Cardiac fibroblast (primary cell): Measurements from ENCODE around the gene ADH1A.

Experiments used
- DNase-seq, 2 donors: peaks; one replicate each; pipeline versions ENCODE4 v3.0.0 to v3.0.0-alpha.2; 2010; ENCODE audit warnings: low read depth in 2 of 2
- H3K4me3 ChIP-seq, 2 donors: replicated peaks in 1 of 2; 1 replicate in 1 of 2; 2 replicates in 1 of 2; pipeline ENCODE4 v1.5.1; 2011; ENCODE audit warnings: low read depth in 2 of 2, low read length in 2 of 2, mild to moderate bottlenecking in 2 of 2, moderate library complexity in 1 of 2
- TF ChIP-seq, protein P1 (sequence below): IDR thresholded peaks from one replicate; pipeline ENCODE4 v1.5.1; 2011; ENCODE audit warnings: low read depth, mild to moderate bottlenecking, low read length, inconsistent platforms

ADH1A gene

DNA sequence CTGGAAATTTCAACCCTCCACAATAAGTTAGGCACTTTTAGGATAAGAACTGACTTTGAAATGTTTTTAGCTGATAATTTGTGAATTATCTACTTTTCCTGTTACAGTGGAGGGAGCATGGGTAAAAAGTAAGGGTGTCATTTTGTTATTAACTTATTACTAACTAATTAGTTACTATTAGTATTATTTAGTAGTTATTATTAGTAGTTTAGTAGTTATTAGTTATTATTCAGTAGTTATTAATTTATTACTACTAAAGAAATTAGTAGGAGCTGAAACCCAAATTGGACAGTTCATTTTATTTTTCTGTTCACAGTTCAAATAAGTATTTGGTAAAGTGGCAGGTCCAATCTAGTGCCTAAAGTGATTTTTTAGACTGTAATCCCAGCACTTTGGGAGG, 5.4 kb downstream of the ADH1A start:
- no peak for DNase-seq
- no peak overlapping the region for H3K4me3 ChIP-seq
- TF ChIP-seq, protein P1, sequence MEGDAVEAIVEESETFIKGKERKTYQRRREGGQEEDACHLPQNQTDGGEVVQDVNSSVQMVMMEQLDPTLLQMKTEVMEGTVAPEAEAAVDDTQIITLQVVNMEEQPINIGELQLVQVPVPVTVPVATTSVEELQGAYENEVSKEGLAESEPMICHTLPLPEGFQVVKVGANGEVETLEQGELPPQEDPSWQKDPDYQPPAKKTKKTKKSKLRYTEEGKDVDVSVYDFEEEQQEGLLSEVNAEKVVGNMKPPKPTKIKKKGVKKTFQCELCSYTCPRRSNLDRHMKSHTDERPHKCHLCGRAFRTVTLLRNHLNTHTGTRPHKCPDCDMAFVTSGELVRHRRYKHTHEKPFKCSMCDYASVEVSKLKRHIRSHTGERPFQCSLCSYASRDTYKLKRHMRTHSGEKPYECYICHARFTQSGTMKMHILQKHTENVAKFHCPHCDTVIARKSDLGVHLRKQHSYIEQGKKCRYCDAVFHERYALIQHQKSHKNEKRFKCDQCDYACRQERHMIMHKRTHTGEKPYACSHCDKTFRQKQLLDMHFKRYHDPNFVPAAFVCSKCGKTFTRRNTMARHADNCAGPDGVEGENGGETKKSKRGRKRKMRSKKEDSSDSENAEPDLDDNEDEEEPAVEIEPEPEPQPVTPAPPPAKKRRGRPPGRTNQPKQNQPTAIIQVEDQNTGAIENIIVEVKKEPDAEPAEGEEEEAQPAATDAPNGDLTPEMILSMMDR = no peak

DNA sequence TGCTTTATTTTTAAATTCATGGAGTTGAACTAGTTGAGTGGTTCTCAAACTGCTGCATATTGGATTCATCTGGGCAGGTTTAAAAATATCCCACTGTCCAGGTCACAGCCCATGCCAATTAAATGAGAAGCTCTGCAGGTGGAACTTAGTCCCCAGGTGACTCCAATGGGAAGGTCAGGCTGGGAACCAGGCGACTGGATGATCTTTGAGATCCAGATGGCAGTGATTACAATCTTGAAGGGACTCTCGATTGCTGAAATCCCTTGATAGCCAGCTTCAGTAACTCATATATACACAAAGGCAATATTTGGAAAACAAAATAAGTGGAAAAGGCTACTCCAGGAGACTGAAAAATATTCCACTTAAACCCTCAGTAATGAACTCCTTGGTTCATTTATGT, 8.1 kb downstream of the ADH1A start:
- DNase-seq = no peak
- TF ChIP-seq, protein P1 = no peak

DNA sequence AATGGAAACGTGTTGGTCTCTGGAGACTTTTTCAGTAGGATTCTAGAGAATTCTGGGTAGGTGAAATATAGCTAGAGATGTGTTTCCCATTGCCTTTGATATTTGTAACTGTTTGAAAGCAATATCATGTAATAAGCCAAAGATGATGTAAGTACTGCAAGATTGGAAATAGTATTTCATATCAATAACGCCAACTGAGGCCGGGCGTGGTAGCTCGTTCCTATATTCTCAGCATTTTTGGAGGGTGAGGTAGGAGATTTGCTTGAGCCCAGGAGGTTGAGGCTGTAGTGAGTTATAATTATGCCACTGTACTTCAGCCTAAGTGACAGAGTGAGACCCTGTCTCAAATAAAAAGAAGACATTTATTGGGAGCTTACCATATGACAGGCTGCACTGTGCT, 9.5 kb downstream of the ADH1A start:
- no peak overlapping the region for H3K4me3 ChIP-seq
- TF ChIP-seq, protein P1 = no peak
- no peak for DNase-seq

More for the DNA sequence above, 8.1 kb downstream of the ADH1A start:
- H3K4me3 ChIP-seq = no peak overlapping the region

DNA sequence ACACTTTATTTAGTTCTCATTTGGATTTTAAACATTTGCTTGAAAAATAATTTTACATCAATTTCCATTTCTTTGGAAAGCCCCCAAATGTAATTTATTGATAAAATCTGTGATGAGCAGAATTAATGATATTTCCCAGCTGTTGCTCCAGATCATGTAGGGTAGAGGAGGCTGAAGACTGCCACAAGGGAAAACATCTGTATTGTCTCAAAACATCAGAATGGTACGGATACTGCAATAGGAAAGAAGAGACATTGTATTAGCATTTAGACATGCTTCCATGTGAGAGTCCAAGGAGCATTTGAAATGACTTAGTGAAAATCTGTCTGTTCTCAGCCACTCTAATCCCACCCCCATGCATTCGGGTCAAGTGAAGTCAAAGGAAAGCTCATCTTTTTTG, 14.4 kb downstream of the ADH1A start:
- TF ChIP-seq, protein P1 = no peak
- no peak for DNase-seq
- H3K4me3 ChIP-seq = no peak overlapping the region

DNA sequence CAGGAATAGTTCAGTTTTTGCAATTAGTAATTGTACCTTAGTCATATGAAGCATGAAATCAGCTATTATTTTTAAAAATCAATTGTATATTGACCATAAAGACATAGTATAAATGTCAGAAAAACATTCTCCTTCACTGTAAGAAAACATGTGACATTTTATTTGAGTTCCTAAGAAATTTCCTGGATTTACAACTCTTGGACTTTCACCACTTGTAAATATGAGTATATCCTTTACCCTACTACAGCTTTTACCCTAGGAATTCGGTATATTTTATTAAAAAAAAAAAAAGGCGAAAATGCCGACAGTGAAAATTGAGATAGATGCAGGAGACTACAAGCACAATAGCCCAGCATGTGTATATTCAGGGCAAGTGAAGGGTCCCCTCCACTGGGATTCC, 14.9 kb downstream of the ADH1A start:
- no peak for DNase-seq
- no peak overlapping the region for H3K4me3 ChIP-seq
- TF ChIP-seq, protein P1 = no peak

DNA sequence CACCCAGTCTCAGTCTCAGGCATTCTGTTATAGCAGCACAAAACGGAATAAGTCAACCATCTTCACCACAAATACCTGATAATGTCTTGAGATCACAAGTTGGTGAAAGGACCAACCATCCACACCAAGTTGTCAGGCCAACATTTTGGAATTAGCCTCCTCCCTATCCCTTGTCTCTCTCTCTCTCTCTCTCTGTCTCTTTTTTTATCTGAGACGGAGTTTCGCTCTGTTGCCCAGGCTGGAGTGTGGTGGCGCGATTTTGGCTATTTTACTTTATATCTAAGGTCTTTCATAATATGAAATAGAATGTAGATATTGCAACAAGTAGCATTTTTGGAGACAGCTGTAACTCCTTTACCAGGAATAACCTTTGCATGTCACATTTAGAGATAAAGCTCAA, 15.7 kb downstream of the ADH1A start:
- TF ChIP-seq, protein P1 = no peak
- peak in 1 of 2 donors; percentile 7 for DNase-seq
- H3K4me3 ChIP-seq = no peak overlapping the region

DNA sequence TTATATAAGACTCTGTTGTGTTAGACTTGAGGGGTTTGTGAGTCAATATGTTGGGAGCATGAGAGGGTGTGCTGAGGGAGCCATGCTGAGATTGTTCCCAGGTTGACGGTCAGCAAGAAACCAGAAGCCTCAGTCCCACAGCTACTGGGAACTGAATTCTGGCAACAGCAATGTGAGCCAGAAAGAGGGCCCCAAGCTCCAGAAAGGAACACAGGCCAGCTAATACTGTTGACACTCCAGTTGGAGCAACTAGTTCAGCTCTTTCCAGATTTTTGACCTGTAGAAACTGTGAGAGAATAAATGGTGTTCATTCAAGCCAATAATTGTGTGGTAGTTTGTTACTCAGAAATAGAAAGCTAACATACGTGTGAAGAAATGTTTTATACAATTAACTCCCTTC, 17.1 kb downstream of the ADH1A start:
- no peak for DNase-seq
- no peak overlapping the region for H3K4me3 ChIP-seq
- TF ChIP-seq, protein P1 = no peak
